COR-L47 (cell line): ENCODE measurements around the gene MGAM2.
A peak's percentile ranks its signal among the peaks of the same experiment; 100 is the strongest.

Experiments
- DNase-seq: peaks from one replicate; lab custom pipeline; 2025; lab: John Stamatoyannopoulos, UW

Gene MGAM2

GRCh38 chr7:142177869-142178268 is 66.4 kb downstream of the MGAM2 start:
- DNase-seq, result no peak

DNA sequence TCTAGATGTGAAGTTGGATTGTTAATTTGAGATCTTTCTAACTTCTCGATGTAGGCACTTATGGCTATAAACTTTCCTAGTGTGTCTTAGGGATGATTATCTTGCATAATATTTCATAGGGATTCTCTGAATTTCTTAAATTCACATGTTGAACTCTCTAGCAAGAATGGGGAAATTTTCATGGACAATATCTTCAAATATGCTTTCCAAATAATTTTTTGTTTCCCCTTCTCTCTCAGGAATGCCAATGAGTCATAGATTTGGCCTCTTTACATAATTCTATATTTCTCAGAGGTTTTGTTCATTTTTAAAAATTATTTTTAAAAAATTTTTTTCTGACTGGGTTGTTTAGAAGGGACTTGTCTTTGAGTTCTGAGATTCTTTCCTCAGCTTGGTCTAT is 68.9 kb downstream of the MGAM2 start:
- DNase-seq, result no peak

DNA sequence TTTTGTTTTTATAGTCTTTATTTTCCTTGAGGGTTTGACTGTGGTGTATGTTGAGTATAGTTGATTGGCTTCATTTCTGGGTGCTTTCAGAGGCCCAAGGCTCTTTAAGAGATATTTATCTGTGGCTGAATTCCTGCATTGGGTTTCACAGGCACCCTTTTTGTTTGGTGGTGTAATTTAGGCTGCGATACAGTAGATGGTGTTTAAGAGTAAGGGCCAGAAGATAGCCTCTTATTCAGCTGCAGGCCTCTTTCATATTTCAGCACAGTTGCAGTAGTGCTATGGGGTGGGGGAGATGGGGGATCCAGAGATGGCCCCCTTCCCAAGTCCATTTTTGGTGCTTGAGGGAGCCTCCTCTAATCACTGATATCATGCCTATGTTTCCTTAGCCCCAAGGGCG is 69.7 kb downstream of the MGAM2 start:
- DNase-seq, result no peak

GRCh38 chr7:142181966-142182365 is 70.4 kb downstream of the MGAM2 start:
- DNase-seq, result no peak

GRCh38 chr7:142185069-142185468 is 73.6 kb downstream of the MGAM2 start:
- DNase-seq, result no peak

DNA sequence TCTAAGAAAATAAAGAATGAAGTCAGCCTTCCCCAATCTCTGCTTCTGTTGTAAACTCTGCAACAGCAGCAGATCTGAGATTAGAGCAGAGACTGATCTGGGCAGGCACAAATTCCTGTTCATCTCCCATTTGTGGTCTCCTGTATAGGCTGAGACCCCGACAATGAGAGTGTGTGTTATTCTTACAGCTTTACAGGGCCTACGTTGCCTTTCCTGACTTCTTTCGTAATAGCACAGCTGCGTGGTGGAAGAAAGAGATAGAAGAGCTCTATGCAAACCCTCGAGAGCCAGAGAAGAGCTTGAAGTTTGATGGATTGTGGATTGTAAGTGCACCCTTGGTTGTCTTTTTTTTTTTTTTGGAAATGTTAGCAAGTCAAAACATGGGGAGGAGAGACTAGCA is 74.3 kb downstream of the MGAM2 start:
- DNase-seq, result no peak

DNA sequence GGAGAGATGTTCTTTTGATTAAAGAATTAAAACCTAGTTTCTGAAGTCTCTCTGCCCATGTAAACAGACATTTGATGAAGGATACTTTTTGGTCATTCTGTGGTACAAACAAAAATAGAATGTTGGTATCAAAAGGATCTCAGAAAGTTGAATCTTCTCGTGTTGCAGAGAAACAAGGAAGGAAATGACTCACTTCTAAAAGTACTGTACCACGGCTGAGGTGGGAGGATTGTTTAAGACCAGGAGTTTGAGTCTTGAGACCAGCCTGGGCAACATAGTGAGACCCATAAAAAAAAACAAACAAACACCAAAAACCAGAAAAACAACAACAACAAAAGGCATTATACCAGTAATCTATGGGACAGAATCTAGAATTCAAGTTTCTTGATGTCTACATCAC is 76.6 kb downstream of the MGAM2 start:
- no peak for DNase-seq

DNA sequence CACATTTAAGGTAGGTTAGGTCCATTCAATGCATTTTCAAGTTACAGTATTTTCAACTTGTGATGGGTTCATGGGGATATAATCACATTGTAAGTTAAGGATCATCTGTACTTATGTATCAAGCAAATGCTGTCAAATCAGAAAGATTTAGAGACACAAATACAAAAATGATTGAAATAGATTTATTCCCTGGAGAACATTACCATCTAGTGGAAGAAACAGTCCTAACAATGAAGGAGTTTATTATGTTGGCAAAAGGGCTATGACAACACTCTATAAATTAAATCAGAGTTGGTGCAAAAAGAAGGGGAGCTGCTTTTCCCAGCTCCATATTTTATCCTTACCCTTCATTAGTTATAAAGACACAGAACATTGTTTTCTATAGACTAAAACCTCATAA is 77.3 kb downstream of the MGAM2 start:
- DNase-seq, result peak; percentile 2

DNA sequence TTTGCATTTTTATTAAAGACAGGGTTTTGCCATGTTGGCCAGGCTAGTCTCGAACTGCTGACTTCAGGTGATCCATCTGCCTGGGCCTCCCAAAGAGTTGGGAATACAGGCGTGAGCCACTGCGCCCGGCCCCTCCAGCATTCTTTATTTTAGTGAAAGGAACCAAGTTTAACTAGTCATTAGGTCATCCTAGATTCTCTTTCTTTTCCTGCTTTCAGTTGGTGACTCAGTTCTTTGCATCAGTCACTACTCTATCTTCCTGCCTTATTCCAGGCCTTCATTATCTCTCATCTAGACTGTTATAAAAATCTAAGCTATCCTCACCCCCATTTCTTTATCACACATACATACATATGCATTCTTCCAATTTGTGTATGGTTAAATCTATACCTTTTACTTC is 82.7 kb downstream of the MGAM2 start:
- no peak for DNase-seq

GRCh38 chr7:142196066-142196840 is 84.7 kb downstream of the MGAM2 start:
- DNase-seq, result no peak

DNA sequence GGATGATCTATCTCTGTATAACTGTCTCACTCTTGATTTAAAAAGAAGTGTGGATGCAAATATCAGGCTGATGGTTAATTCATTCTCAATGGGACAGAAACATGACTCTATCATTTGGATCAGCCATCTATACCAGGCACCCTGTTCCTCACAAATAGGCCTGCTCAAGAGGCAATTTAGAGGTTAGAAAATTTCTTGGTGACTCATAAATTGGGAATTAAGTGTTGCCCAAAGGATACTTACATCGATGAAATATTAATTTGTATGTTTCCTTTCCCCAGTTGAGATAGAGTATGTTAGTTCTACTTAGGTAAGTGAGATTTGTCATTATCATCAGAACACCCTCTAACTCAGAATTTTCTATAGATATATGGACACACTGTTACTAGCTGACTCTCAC is 88.7 kb downstream of the MGAM2 start:
- DNase-seq, result no peak

DNA sequence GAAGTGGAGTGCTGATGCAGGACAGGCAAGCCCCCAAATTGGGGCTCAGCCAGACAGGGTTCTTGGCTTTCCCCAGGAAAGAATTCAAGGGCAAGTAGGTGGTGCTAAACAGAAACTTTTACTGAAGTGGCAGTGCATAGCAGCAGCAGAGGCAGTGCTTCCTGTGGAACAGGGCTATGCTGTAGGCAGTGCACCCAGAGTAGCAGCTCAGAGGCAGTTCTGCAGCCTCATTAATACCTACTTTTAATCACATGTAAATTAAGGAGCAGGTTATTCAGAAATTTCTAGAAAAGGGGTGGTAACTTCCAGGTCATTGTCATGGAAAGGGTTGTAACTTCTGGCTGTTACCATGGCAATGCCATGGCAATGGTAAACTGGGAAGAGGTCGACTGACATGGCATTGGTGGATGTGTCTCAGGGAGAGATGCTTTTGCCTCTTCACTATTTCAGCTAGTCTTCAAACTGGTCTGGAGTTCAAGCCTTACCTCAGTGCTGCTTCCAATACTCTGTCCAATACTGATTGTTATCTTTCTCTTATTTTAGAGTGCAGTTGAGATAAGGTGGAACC is 117.1 kb downstream of the MGAM2 start:
- no peak for DNase-seq

- DNase-seq, result no peak
Measured at GRCh38 chr7:142231716-142232115, 120.2 kb downstream of the MGAM2 start.

GRCh38 chr7:142240546-142240945 is 129.0 kb downstream of the MGAM2 start:
- DNase-seq, result no peak

DNA sequence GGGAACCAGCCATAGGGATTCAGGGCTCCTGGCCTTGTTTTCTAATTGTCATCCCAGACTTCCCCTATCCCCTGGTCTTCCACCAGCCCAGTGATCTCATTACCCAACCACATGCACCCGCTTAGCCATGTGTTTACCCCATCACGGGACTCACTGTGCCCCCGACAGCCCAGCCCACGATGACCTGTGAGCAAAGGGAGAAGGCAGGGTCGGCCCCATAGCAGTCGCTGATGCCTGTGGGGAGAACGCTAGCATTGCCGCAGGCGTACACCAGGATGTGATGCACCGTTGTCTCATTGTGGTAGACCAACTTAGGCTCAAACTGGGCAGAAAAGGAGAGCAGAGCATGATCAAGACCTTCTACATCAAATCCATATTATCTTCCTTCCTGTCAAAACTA is 132.3 kb downstream of the MGAM2 start:
- DNase-seq, result no peak

DNA sequence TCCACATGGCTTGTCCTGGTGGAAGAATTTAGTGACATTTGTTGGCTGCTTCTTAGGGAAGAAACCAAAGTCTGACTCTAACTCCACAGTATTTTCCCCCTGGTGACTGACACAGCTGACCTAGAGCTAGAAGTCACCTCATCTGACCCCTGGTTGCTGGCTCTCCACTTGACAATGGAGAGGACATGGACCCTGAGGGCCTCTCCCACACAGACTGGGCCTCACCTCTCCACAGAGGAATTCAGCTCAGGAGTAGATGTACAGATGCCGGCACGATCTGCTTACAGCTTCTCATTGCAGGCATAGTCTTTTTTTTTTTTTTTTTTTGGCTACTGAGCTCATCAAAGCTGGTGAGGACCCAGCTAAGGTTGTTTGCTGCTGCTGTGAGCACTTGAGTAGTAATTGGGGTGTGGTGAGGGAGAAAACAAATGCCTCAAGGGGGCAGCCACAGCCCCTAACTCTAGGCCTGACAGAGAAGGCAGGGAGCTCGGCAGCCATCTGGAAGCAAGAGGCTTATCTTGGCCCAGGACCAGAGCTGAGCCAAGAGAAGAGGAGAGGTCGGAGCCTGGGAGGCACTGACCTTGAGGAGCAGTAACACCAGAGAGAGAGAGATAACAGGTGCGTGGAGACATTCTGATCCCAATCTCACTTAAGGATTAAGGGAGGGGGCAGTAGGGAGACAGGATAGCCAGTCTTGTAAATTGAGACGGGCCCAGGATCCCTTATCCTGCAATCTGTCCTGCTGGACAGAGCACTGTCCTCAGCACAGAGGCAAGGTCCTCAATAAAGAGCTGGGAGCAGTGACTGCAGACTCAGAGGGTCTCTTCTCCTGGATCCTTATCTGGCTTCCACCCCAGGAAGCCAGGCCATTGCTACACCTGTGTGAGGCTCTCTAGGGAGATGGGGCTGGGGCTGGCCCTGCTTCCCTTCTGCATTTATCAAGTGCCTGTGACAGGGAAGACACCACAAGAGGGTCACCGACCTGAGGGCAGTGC is 136.9 kb downstream of the MGAM2 start:
- no peak for DNase-seq

GRCh38 chr7:142249918-142250317 is 138.4 kb downstream of the MGAM2 start:
- no peak for DNase-seq

DNA sequence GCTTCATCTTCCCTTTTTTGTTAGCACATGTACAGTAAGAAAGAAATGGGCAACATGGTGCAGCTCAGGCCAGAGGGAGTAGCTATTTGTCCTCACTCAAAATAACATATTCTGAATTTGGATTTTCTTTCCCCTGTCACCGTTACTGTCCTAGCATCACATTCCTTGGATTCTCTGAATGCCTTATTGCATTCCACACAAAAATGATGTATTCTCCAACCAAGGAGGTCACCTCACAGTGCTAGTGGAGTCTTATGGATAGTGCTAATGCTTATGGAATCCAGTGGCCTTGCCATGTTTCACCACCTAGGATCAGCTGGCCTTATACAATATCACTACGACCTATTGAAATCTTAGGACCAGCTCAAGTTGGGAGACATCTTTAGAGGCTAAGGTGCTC is 139.2 kb downstream of the MGAM2 start:
- DNase-seq, result no peak

DNA sequence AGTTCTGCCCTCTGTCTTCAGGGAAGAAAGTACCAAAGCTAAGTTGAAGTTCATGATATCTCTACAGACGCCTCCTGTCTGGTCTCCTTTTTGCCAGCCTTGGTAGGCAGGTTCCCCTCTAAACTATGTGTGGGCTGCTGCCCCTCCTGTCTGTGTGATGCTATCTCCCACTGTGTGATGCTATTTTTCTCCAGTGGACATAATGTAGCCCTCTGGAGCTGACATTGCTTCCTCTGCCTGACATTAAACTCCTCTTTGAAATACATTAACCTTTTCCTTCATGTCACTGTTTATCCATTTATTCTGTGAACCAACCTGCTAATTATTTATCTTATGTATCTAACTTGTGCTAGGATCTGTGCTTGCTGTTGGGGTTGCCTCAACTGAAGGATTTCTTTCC is 146.4 kb downstream of the MGAM2 start, which contains the start of gene PRSS58:
Gene PRSS58 (minus strand): TSS at position 101 of the 400 bp plus-strand sequence. CDS start 351 bp downstream, outside the sequence.
- no peak for DNase-seq

- no peak for DNase-seq
Measured at GRCh38 chr7:142263598-142264380, 152.3 kb downstream of the MGAM2 start.
